ENCODE results near the gene DERL2.

Gene DERL2

GRCh38 chr17:5514976-5515375 lies 29.0 kb upstream of the DERL2 start:
- no peak for ATAC-seq
- TF ChIP-seq BACH2 (CRISPR knock-in tag; IDR thresholded peaks at IDR 0.05; ENCODE audit: borderline replicate concordance), result no peak
- TF ChIP-seq ESRRG (CRISPR knock-in tag; IDR thresholded peaks at IDR 0.05), result no peak
- TF ChIP-seq ZC3H10 (CRISPR knock-in tag; IDR thresholded peaks at IDR 0.05), result no peak
- no peak for TF ChIP-seq OSR1 (CRISPR knock-in tag; IDR thresholded peaks at IDR 0.05)
- TF ChIP-seq RARB (CRISPR knock-in tag; IDR thresholded peaks at IDR 0.05), result no peak
- TF ChIP-seq CSRNP3 (CRISPR knock-in tag; IDR thresholded peaks at IDR 0.05), result no peak
- no peak for TF ChIP-seq ZNF565 (CRISPR knock-in tag; conservative IDR thresholded peaks at IDR 0.05; ENCODE audit: low read depth)
- TF ChIP-seq ZNF70 (CRISPR knock-in tag; IDR thresholded peaks at IDR 0.05), result no peak
- no peak for TF ChIP-seq GLIS3 (CRISPR knock-in tag; IDR thresholded peaks at IDR 0.05)
- no peak for TF ChIP-seq TSHZ2 (CRISPR knock-in tag; IDR thresholded peaks at IDR 0.05)
- TF ChIP-seq ZFP30 (CRISPR knock-in tag; IDR thresholded peaks at IDR 0.05), result no peak
- no peak for TF ChIP-seq POU6F1 (CRISPR knock-in tag; IDR thresholded peaks at IDR 0.05; ENCODE audit: borderline replicate concordance, low read depth)
- TF ChIP-seq CREB5 (CRISPR knock-in tag; IDR thresholded peaks at IDR 0.05; ENCODE audit: low read depth), result no peak
- no peak for TF ChIP-seq PATZ1 (CRISPR knock-in tag; IDR thresholded peaks at IDR 0.05; ENCODE audit: borderline replicate concordance)
- TF ChIP-seq ZFP3 (CRISPR knock-in tag; IDR thresholded peaks at IDR 0.05), result no peak
- TF ChIP-seq ARNTL (CRISPR knock-in tag; IDR thresholded peaks at IDR 0.05; ENCODE audit: borderline replicate concordance, low read depth), result no peak

- ATAC-seq, result no peak
- no peak for TF ChIP-seq CSRNP3 (CRISPR knock-in tag; IDR thresholded peaks at IDR 0.05)
- no peak for TF ChIP-seq ESRRG (CRISPR knock-in tag; IDR thresholded peaks at IDR 0.05)
- TF ChIP-seq ARNTL (CRISPR knock-in tag; IDR thresholded peaks at IDR 0.05; ENCODE audit: borderline replicate concordance, low read depth), result no peak
- no peak for TF ChIP-seq ZFP30 (CRISPR knock-in tag; IDR thresholded peaks at IDR 0.05)
- no peak for TF ChIP-seq PATZ1 (CRISPR knock-in tag; IDR thresholded peaks at IDR 0.05; ENCODE audit: borderline replicate concordance)
- no peak for TF ChIP-seq CREB5 (CRISPR knock-in tag; IDR thresholded peaks at IDR 0.05; ENCODE audit: low read depth)
- TF ChIP-seq ZC3H10 (CRISPR knock-in tag; IDR thresholded peaks at IDR 0.05), result no peak
- no peak for TF ChIP-seq PPARA (CRISPR knock-in tag; IDR thresholded peaks at IDR 0.05; ENCODE audit: borderline replicate concordance)
- TF ChIP-seq ZNF565 (CRISPR knock-in tag; conservative IDR thresholded peaks at IDR 0.05; ENCODE audit: low read depth), result no peak
- no peak for TF ChIP-seq TOX (CRISPR knock-in tag; IDR thresholded peaks at IDR 0.05; ENCODE audit: borderline replicate concordance)
- TF ChIP-seq OSR1 (CRISPR knock-in tag; IDR thresholded peaks at IDR 0.05), result no peak
- no peak for TF ChIP-seq TCF4 (CRISPR knock-in tag; IDR thresholded peaks at IDR 0.05; ENCODE audit: borderline replicate concordance)
- TF ChIP-seq RARB (CRISPR knock-in tag; IDR thresholded peaks at IDR 0.05), result no peak
- no peak for TF ChIP-seq ISL1 (CRISPR knock-in tag; IDR thresholded peaks at IDR 0.05)
- TF ChIP-seq GLIS3 (CRISPR knock-in tag; IDR thresholded peaks at IDR 0.05), result no peak
- no peak for TF ChIP-seq POU6F1 (CRISPR knock-in tag; IDR thresholded peaks at IDR 0.05; ENCODE audit: borderline replicate concordance, low read depth)
These were observed 27.6 kb upstream of the DERL2 start for GRCh38 chr17:5513628-5514027.

Data from SK-N-SH treated with all-trans-retinoic acid at 6 μM for 48 hours (cell line).